Left ventricle myocardium inferior (tissue), 1 donor: ENCODE measurements around the gene WBP2NL. TPM values are rescaled to one million over a fixed set of nuclear protein-coding genes. Genes with fewer than 3 reads are reported as not detected.
A peak's percentile ranks its signal among the peaks of the same experiment; 100 is the strongest.

Source experiments
- DNase-seq: peaks from one replicate; pipeline ENCODE4 v3.0.0-alpha.2; 2020
- H3K27ac ChIP-seq: fragments of 200-600 bp; replicated peaks from 2 replicates; pipeline ENCODE4 v1.8.0; 2021
- H3K27me3 ChIP-seq: fragments of 200-600 bp; 2 replicates; pipeline ENCODE4 v1.8.0; 2021; ENCODE audit warnings: low read depth
- H3K36me3 ChIP-seq: fragments of 200-600 bp; 2 replicates; pipeline ENCODE4 v1.8.0; 2021
- H3K4me1 ChIP-seq: fragments of 200-600 bp; 2 replicates; pipeline ENCODE4 v1.8.0; 2021
- H3K4me3 ChIP-seq: fragments of 200-600 bp; 2 replicates; pipeline ENCODE4 v1.8.0; 2021; ENCODE audit warnings: mild to moderate bottlenecking, moderate library complexity
- H3K9me3 ChIP-seq: fragments of 200-600 bp; replicated peaks from 2 replicates; pipeline ENCODE4 v1.8.0; 2021
- intact Hi-C: fragments of 100-400 bp; cut with micrococcal nuclease; formaldehyde crosslinking; loops from one replicate; pipeline ENCODE4 v1.11.0; 2022
- total RNA-seq: library from RNA; stranded (reverse); fragmentation: NEBNext Ultra II Directional; extraction: Animal tissue kit (Norgen Biotek cat#: 25700); gene quantifications from one replicate; pipeline ENCODE4 v1.2.1, GENCODE V29; 2021
- TF ChIP-seq, protein P1 (sequence below): fragments of 200-600 bp; IDR thresholded peaks from 2 replicates; pipeline ENCODE4 v1.8.0; 2021; ENCODE audit warnings: antibody characterized with exemption, mild to moderate bottlenecking, borderline replicate concordance
- donor health status: DM: no; HTN: yes; CAD: no; lungs with severe emphysema.

Gene WBP2NL
- total RNA-seq, 1 donor from 2014 or later: 0.22 TPM

DNA sequence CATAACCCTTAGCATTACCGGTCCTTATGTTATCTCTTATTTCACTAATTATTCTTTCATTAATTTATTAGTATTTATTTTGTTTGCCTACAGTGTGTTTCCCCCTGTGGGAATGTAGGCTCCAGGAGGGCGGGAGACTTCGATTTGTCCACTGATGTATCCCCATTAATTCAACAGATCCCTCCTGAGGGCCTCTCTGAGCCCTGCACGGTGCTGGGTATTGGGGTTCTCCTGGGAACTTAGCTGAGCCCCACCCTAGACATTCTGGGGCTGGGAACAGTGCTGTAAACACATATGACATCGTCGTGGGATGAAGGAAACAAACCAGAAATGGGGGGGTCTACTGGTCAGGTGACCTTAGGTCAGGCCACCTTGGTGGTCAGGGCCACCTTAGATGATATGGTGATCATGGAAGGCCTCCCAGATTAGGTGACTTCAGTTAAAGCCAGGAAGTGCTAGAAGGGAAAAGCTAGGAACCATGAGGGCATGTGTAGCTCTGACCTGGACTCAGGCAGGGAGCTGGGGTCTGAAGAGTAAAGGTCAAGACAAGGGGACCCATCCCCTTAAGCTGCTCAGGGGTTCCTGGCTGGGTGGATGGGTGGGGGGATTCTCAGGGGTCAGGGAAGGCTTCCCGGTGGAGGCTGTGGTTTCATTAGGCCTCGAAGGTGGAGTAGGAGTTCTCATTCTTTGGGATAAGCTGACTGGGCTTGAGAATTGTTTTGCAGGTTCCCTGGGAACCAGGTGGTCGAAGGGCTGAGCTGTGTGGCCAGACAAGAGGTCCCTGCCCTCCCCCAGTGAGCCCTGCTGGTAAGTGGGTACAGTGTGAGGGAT, 76.5 kb downstream of the WBP2NL start:
- no peaks in the 10 kb centered on the region for H3K27me3 ChIP-seq
- peaks cover 77% of the 10 kb centered on the region for H3K4me1 ChIP-seq
- intact Hi-C loops: no loop called here
- H3K9me3 ChIP-seq: no peaks in the 10 kb centered on the region
- TF ChIP-seq, protein P1, sequence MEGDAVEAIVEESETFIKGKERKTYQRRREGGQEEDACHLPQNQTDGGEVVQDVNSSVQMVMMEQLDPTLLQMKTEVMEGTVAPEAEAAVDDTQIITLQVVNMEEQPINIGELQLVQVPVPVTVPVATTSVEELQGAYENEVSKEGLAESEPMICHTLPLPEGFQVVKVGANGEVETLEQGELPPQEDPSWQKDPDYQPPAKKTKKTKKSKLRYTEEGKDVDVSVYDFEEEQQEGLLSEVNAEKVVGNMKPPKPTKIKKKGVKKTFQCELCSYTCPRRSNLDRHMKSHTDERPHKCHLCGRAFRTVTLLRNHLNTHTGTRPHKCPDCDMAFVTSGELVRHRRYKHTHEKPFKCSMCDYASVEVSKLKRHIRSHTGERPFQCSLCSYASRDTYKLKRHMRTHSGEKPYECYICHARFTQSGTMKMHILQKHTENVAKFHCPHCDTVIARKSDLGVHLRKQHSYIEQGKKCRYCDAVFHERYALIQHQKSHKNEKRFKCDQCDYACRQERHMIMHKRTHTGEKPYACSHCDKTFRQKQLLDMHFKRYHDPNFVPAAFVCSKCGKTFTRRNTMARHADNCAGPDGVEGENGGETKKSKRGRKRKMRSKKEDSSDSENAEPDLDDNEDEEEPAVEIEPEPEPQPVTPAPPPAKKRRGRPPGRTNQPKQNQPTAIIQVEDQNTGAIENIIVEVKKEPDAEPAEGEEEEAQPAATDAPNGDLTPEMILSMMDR: no peak
- H3K36me3 ChIP-seq: peaks cover 17% of the 10 kb centered on the region
- H3K4me3 ChIP-seq: peak overlapping the region; percentile 77
- H3K27ac ChIP-seq: peak overlapping the region; percentile 92
- no peak for DNase-seq

DNA sequence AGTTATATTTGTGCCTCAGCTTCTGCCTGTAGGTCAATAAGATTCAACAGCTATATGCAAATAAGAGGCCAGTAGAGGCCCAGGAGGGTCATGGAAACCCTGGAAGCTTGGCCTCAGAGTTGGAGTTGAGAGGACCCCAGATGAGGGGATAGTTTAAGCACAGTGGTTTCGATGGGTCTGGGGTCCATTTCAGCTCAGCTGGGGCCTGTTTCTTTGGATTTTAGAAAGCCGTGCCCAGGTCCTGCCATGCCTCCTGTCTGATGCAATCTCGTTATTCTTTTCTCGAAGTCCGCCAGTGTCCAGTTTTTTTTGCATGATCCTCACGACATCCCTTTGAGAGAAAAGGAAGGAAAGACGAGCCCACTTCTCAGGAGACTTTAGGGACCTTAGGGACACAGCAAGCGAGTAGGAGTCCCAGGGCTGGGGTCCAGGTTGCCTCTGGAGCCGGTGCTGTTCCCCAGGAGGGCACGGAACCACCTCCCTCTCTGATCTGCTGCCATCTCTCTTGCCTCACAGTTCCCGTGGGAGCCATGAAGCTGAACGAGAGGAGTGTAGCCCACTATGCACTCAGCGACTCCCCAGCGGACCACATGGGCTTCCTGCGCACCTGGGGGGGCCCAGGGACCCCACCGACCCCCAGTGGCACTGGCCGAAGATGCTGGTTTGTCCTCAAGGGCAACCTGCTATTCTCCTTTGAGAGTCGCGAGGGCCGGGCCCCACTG, 78.3 kb downstream of the WBP2NL start:
- Histone ChIP-seq H3K4me3 (no peak overlapping the region), H3K27ac (no peak overlapping the region), H3K9me3 (no peaks in the 10 kb centered on the region), H3K27me3 (no peaks in the 10 kb centered on the region), H3K36me3 (peaks cover 23% of the 10 kb centered on the region), H3K4me1 (peaks cover 79% of the 10 kb centered on the region)
- DNase-seq: no peak
- TF ChIP-seq, protein P1: no peak
- intact Hi-C loops: no loop called here

DNA sequence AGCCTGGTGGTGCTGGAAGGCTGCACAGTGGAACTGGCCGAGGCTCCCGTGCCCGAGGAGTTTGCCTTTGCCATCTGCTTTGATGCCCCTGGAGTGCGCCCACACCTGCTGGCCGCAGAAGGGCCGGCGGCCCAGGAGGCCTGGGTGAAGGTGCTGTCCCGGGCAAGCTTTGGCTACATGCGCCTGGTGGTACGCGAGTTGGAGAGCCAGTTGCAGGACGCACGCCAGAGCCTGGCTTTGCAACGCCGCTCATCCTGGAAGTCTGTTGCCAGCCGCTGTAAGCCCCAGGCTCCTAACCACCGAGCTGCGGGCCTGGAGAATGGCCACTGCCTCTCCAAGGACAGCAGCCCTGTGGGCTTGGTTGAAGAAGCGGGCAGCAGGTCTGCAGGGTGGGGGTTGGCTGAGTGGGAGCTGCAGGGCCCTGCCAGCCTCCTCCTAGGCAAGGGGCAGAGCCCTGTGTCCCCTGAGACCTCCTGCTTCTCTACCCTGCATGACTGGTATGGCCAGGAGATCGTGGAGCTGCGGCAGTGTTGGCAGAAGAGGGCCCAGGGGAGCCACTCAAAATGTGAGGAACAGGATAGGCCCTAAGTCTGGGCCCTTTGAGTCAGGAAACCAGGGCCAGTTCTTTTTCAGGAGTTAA, 79.0 kb downstream of the WBP2NL start:
- H3K9me3 ChIP-seq: no peaks in the 10 kb centered on the region
- intact Hi-C loops: no loop called here
- TF ChIP-seq, protein P1: no peak
- peak overlapping the region; percentile 97 for H3K27ac ChIP-seq
- H3K27me3 ChIP-seq: no peaks in the 10 kb centered on the region
- peaks cover 79% of the 10 kb centered on the region for H3K4me1 ChIP-seq
- DNase-seq: no peak
- peaks cover 30% of the 10 kb centered on the region for H3K36me3 ChIP-seq
- no peak overlapping the region for H3K4me3 ChIP-seq

Other genes starting within 250 kb of the WBP2NL start
- 3.9 TPM for gene CCDC134, start 198.1 kb upstream of the WBP2NL start, total RNA-seq
- gene SREBF2, start 165.7 kb upstream of the WBP2NL start, total RNA-seq: 74.5 TPM
- gene SHISA8, start 83.7 kb upstream of the WBP2NL start, total RNA-seq: 2.2 TPM
- gene TNFRSF13C, start 72.0 kb upstream of the WBP2NL start, total RNA-seq: 0.55 TPM
- 0.47 TPM for gene CENPM, start 51.6 kb upstream of the WBP2NL start, total RNA-seq
- gene SEPTIN3, start 29.3 kb upstream of the WBP2NL start, total RNA-seq: not detected
- gene NAGA, start 72.0 kb downstream of the WBP2NL start, total RNA-seq: 11.7 TPM
- gene PHETA2, start 75.5 kb downstream of the WBP2NL start, total RNA-seq: 3.4 TPM
- gene SMDT1, start 80.9 kb downstream of the WBP2NL start, total RNA-seq: 153 TPM
- gene NDUFA6, start 92.0 kb downstream of the WBP2NL start, total RNA-seq: 270 TPM
- 0.16 TPM for gene CYP2D6, start 132.0 kb downstream of the WBP2NL start, total RNA-seq